HuH-7.5 (cell line): ENCODE measurements around the gene RTF1.

Source experiments
- DNase-seq: peaks from one replicate; pipeline ENCODE4 v3.0.0; 2011; ENCODE audit warnings: low spot score

The RTF1 gene

GRCh38 chr15:41487802-41488201 lies 70.9 kb downstream of the RTF1 start:
- no peak for DNase-seq

GRCh38 chr15:41489641-41490040 lies 72.7 kb downstream of the RTF1 start:
- no peak for DNase-seq

- no peak for DNase-seq
Observed at GRCh38 chr15:41490355-41490754, 73.5 kb downstream of the RTF1 start.

- no peak for DNase-seq
Observed at GRCh38 chr15:41491889-41492288, 75.0 kb downstream of the RTF1 start.

GRCh38 chr15:41492597-41493204 lies 75.8 kb downstream of the RTF1 start:
- no peak for DNase-seq

- peak; percentile 87 for DNase-seq
Observed at GRCh38 chr15:41493205-41493901, 76.5 kb downstream of the RTF1 start, which contains the start of gene ITPKA. Gene ITPKA (plus strand): TSS chr15:41493874. CDS start chr15:41493928, 54 bp downstream.

- no peak for DNase-seq
Observed at GRCh38 chr15:41493902-41494189, 77.0 kb downstream of the RTF1 start.

- peak; percentile 68 for DNase-seq
Observed at GRCh38 chr15:41494190-41494921, 77.5 kb downstream of the RTF1 start.

GRCh38 chr15:41494922-41495735 lies 78.2 kb downstream of the RTF1 start:
- DNase-seq = peak; percentile 61

- DNase-seq = peak; percentile 81
Observed at GRCh38 chr15:41495736-41496599, 79.1 kb downstream of the RTF1 start.

- no peak for DNase-seq
Observed at GRCh38 chr15:41498657-41499056, 81.8 kb downstream of the RTF1 start.

GRCh38 chr15:41499109-41499851 lies 82.4 kb downstream of the RTF1 start:
- no peak for DNase-seq

GRCh38 chr15:41501191-41501917 lies 84.5 kb downstream of the RTF1 start:
- DNase-seq = no peak

GRCh38 chr15:41501931-41502794 lies 85.3 kb downstream of the RTF1 start:
- DNase-seq = no peak

- DNase-seq = no peak
Observed at GRCh38 chr15:41502795-41503668, 86.1 kb downstream of the RTF1 start.

GRCh38 chr15:41503669-41504010 lies 86.7 kb downstream of the RTF1 start:
- no peak for DNase-seq

GRCh38 chr15:41504751-41505492 lies 88.0 kb downstream of the RTF1 start:
- DNase-seq = no peak
